ENCODE measurements around the gene PNKD.

PNKD gene

GRCh38 chr2:218345491-218346236 is 75.3 kb downstream of the PNKD start:
- no peak for FAIRE-seq

- FAIRE-seq, result no peak
Measured at GRCh38 chr2:218347172-218347571, 76.9 kb downstream of the PNKD start.

- FAIRE-seq, result no peak
Measured at GRCh38 chr2:218354045-218354444, 83.7 kb downstream of the PNKD start.

GRCh38 chr2:218354850-218355443 is 84.6 kb downstream of the PNKD start:
- no peak for FAIRE-seq

- FAIRE-seq, result no peak
Measured at GRCh38 chr2:218357236-218358177, 87.2 kb downstream of the PNKD start.

DNA sequence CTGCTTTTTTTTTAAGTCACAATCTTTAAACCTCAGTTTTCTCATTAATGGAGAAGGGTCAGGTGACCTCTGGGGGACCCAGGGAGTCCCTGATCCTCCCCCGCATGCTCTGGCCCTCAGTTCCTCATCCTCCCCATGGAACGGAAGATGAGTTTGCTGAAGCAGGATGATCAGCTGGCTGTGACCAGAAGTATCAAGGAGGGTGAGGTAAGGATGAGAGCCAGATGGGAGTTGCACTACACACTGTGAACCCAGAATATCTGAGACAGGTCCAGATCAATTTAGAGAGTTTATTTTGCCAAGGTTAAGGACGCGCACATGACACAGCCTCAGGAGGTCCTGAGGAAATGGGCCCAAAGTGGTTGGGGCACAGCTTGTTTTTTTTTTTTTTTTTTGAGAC is 90.1 kb downstream of the PNKD start:
- FAIRE-seq, result no peak

- no peak for FAIRE-seq
Measured at GRCh38 chr2:218362606-218363005, 92.3 kb downstream of the PNKD start.

DNA sequence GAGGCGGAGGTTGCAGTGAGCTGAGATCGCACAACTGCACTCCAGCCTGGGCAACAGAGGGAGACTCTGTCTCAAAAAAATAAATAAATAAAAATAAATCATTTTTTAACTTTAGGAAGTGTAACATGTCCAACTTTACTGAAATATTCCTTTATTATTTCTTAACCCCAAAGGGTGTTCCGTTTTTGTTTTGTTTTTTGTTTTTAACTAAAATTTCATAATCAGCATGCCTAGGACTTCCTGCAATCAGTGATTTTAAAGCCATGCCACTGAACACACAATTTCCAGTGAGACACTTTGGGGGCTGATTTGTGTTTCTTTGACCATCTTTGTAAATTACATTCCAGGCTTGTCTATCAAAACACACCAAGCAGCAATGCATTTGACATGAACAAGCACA is 93.4 kb downstream of the PNKD start:
- FAIRE-seq, result no peak

- FAIRE-seq, result no peak
Measured at GRCh38 chr2:218364196-218364595, 93.9 kb downstream of the PNKD start.

GRCh38 chr2:218366621-218367414 is 96.5 kb downstream of the PNKD start:
- FAIRE-seq, result no peak

DNA sequence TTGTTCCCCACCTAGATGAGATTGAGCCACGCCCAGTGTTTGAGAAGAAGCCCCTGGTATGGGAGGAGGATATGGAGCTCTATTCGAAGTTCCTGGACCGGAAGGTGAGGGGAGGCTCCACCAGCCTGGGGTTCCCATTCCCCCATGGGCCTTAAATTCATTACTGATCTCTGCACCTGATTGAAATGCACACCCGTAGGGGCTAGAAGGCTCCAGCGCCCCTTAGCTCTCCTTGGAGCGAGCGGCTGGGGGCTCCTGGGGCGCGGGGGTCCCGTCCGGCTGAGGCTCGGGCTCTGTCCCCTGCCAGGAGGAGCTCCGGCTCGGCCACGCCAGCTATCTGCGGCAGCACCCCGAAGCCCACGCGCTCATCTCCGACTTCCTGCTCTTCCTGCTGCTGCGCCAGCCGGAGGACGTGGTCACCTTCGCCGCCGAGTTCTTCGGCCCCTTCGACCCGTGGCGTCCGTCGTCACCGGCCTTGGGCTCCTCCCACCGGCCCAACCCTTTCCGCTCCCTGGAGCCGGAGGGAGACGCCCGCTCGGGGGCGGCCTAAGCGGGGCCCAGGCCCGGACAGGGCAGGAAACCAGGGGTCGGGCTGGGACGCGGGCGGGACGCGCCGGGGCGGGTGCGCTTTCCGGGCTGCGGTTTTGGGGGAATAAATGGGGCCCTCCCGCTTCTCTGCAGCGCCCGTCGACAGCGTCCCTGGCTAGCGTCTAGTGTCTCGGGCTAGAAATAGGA is 97.3 kb downstream of the PNKD start:
- FAIRE-seq, result no peak

DNA sequence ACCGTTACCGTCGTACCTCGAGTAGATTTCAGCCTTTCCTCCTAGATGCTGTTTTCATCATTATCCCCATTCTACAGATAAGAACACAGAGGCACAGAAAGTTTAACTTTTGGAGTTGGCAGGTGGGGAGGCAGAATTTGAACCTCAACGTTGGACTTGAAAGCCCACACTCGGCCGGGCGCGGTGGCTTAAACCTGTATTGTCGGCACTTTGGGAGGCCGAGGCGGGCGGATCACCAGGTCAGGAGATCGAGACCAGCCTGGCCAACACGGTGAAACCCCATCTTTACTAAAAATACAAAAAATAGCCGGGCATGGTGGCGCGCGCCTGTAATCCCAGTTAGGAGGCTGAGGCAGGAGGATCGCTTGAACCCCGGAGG is 97.8 kb downstream of the PNKD start:
- no peak for FAIRE-seq

GRCh38 chr2:218368621-218369153 is 98.4 kb downstream of the PNKD start:
- no peak for FAIRE-seq

- FAIRE-seq, result no peak
Measured at GRCh38 chr2:218369330-218369729, 99.0 kb downstream of the PNKD start.

- no peak for FAIRE-seq
Measured at GRCh38 chr2:218370410-218371063, 100.2 kb downstream of the PNKD start.

DNA sequence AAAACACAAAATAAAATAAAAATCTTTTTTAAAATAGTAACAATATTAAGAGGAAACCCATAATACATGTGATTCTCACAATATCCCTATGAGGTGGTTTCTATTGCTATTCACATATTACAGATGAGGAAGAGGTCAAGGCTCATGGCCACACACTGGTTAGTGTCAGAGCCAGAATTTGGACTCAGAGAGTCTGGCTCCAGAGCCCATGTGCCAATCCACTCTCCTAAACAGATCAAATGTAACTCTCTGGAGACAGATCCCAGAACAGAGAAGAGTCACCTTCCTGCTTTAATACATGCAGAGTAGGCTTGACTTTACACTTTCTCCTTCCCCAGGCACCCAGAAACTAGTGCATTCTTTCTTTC is 101.6 kb downstream of the PNKD start:
- FAIRE-seq, result no peak

- FAIRE-seq, result no peak
Measured at GRCh38 chr2:218374795-218375194, 104.5 kb downstream of the PNKD start.

DNA sequence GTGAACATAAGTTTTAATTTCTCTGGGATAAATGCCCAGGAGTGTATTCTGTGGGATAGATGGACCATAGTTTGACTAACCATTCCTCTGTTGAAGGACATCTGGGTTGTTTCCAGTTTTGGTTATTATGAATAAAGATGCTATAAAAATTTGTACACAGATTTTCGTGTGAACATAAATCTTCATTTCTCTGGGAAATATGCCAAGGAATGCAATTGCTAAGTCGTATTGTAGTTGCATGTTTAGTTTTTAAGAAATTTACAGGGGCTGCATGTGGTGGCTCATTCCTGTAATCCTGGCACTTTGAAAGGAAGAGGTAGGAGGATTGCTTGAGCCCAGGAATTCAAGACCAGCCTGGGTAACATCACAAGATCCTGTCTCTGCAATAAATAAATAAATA is 104.9 kb downstream of the PNKD start:
- FAIRE-seq, result no peak

DNA sequence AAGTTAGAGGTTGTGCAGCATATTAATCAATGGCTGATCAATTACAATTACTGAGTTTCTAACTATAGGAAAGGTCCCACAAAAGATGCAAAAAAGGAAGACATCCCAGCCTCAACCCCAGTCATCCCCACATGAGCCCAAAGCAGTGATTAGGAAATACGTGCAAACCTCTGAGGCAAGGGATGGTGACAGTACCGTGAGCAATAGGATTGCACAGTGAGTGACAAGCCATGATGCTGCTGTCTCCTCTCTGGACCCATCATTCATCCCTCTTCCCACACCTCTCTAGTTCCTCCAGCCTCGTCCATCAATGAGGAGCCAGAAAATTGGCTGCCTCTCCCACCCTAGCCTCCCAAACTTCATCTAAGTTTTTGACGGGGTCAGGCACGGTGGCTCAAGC is 107.7 kb downstream of the PNKD start:
- FAIRE-seq, result no peak

DNA sequence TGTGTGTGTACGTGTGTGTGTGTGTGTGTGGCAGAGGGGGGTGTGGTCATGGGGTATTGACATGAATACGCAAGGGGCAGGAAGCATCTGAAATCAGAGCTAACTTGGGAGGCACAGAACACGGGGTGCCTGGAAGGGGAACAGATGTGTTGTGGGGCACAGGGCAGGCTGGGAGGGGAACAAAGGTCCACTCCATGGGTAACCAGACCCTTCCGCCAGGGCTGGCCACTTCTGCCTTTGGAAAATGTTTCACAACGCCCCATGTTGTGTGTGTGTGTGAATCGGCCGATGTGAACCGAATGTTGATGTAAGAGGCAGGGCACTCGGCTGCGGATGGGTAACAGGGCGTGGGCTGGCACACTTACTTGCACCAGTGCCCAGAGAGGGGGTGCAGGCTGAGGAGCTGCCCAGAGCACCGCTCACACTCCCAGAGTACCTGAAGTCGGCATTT is 111.6 kb downstream of the PNKD start, which contains the start of gene SLC11A1:
Gene SLC11A1 (plus strand): TSS at position 358 of the 451 bp plus-strand sequence. CDS start 96 bp downstream, outside the sequence.
- FAIRE-seq, result no peak

- FAIRE-seq, result no peak
Measured at GRCh38 chr2:218382785-218383184, 112.5 kb downstream of the PNKD start.
